Fibroblast of pulmonary artery (primary cell): ENCODE results near the gene SMIM33.

Source experiments
- DNase-seq: peaks from one replicate; pipeline ENCODE4 v3.0.0-alpha.2; 2010; ENCODE audit warnings: low read depth
- H3K4me3 ChIP-seq: replicated peaks from 2 replicates; pipeline ENCODE4 v1.5.1; 2011; ENCODE audit warnings: low read depth, mild to moderate bottlenecking, control low read depth, low read length, moderate library complexity
- CTCF ChIP-seq: IDR thresholded peaks from 2 replicates; pipeline ENCODE4 v1.5.1; 2011; ENCODE audit warnings: mild to moderate bottlenecking, control low read depth, low read length, inconsistent platforms; ENCODE audit errors: missing control alignments

SMIM33 gene

GRCh38 chr5:139457241-139457640, 13.6 kb upstream of the SMIM33 start:
- H3K4me3 ChIP-seq: no peak overlapping the region

DNA sequence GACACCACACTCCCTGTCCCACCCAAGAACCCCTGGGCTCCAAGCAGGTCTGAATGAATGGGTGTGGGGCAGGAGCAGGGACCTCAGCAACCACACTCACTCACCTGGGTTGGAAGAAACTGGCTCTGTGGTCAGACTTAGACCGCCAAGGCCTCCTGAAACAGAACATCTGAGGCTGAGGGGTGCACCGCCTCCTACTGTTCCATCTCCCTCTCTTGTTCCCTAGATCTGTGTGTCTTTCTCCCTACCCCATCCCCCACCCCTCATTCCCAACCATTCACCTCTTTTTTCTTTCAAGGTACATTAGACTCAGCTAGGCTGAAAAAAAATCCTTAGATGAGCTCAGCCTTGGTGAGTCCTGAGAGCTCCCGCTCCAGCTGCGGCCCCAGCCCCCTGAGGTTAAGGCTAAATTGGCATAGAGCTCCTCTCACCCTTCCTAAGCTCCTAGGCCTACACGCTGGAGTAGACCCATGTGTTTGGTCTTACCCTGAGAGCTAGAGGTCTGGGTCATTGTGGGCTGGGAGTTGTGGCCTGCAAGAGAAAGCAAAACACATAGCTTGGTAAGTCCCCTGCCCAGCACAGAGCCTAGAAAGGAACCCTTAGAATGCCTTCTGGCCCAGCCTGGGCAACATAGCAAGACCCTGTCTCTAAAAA, 13.0 kb upstream of the SMIM33 start:
- no peak for DNase-seq
- TF ChIP-seq CTCF: no peak

More at GRCh38 chr5:139457241-139457640, 13.6 kb upstream of the SMIM33 start:
- no peak for TF ChIP-seq CTCF
- DNase-seq: no peak

GRCh38 chr5:139458580-139459407, 12.0 kb upstream of the SMIM33 start:
- no peak overlapping the region for H3K4me3 ChIP-seq
- TF ChIP-seq CTCF: no peak
- peak; percentile 67 for DNase-seq

More for the DNA sequence above, 13.0 kb upstream of the SMIM33 start:
- H3K4me3 ChIP-seq: no peak overlapping the region

DNA sequence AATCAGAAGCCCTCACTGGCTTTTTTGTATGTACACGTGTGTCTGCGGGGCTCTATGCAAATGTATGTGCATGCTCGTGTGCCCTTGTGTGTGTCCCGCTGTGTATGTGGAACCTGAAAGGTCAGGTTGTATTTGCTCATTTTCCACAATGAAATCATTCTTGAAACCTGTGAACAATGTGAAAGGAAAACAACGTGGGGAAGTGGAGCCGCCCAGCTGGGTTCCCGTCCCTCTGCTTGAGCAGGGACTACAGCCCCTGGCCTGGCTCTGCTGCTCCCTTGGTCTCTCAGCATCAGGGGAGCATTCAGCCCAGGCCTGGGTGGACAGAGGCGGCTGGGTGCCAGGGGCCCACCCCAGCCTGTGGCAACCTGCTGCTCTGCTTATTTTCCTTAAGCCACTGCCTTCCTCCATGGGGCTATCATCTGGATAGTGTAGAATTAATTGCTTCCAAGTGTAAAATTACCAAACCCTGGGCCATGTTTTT, 11.3 kb upstream of the SMIM33 start:
- no peak for DNase-seq
- TF ChIP-seq CTCF: no peak
- H3K4me3 ChIP-seq: no peak overlapping the region

DNA sequence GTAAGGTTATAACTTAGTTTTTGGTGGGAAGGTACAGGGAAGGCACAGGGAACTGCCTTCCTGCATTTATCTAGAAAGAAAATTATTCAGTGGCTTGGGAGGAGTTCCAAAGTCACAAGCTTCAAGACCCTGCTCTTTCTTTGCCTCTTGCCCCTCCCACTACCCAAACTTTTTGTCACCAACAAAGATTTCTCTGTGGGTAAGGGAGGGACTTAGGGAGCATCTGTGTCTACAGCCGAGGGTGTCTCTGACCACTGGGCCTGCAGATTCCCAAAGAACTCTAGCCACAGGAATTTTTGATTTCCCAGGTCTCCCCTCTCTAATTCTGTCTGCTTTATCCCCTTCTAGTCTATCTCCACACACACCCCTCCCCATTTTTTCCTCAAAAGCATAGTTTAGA, 10.3 kb upstream of the SMIM33 start:
- TF ChIP-seq CTCF: no peak
- no peak overlapping the region for H3K4me3 ChIP-seq
- DNase-seq: no peak

- no peak for TF ChIP-seq CTCF
- no peak for DNase-seq
- peak overlapping the region; percentile 46 for H3K4me3 ChIP-seq
These were observed 9.6 kb upstream of the SMIM33 start for GRCh38 chr5:139461176-139461575.
